GM12865 (cell line): ENCODE data around the gene GJC1.

Source experiments
- DNase-seq: peaks from one replicate; pipeline ENCODE4 v3.0.0; 2010; ENCODE audit warnings: low read depth
- H3K4me3 ChIP-seq: 2 replicates; pipeline ENCODE4 v1.5.1; 2011; ENCODE audit warnings: mild to moderate bottlenecking, low read depth, low read length, control low read depth
- CTCF ChIP-seq: IDR thresholded peaks from 2 replicates; pipeline ENCODE4 v1.5.1; 2011; ENCODE audit warnings: low read length, control low read depth, low read depth, inconsistent platforms; ENCODE audit not compliant: insufficient read depth; ENCODE audit errors: missing control alignments

The GJC1 gene

GRCh38 chr17:44829523-44830358 is at the start of gene GJC1:
TSS of gene GJC1 (minus strand) at chr17:44830287. CDS start at chr17:44805817, 24,470 bp downstream.
- peak; percentile 32 for DNase-seq
- H3K4me3 ChIP-seq, result peak within 1 kb of the TSS; percentile 49
- TF ChIP-seq CTCF, result no peak

- no peak for DNase-seq
- H3K4me3 ChIP-seq, result no peak overlapping the region
- no peak for TF ChIP-seq CTCF
These were observed 49.3 kb upstream of the GJC1 start for GRCh38 chr17:44879376-44879775.

- DNase-seq, result peak; percentile 18
- no peak overlapping the region for H3K4me3 ChIP-seq
- peak; percentile 44 for TF ChIP-seq CTCF
These were observed 48.6 kb upstream of the GJC1 start for GRCh38 chr17:44878627-44879221.

GRCh38 chr17:44877121-44877520 is 47.0 kb upstream of the GJC1 start:
- no peak overlapping the region for H3K4me3 ChIP-seq
- no peak for DNase-seq
- no peak for TF ChIP-seq CTCF

- H3K4me3 ChIP-seq, result no peak overlapping the region
- no peak for TF ChIP-seq CTCF
- no peak for DNase-seq
These were observed 45.7 kb upstream of the GJC1 start for GRCh38 chr17:44875761-44876160.

GRCh38 chr17:44872131-44872768 is 42.2 kb upstream of the GJC1 start:
- DNase-seq, result no peak
- H3K4me3 ChIP-seq, result no peak overlapping the region
- TF ChIP-seq CTCF, result no peak
